ENCODE measurements around the gene PLA2G2F.

- TF ChIP-seq, protein P1, sequence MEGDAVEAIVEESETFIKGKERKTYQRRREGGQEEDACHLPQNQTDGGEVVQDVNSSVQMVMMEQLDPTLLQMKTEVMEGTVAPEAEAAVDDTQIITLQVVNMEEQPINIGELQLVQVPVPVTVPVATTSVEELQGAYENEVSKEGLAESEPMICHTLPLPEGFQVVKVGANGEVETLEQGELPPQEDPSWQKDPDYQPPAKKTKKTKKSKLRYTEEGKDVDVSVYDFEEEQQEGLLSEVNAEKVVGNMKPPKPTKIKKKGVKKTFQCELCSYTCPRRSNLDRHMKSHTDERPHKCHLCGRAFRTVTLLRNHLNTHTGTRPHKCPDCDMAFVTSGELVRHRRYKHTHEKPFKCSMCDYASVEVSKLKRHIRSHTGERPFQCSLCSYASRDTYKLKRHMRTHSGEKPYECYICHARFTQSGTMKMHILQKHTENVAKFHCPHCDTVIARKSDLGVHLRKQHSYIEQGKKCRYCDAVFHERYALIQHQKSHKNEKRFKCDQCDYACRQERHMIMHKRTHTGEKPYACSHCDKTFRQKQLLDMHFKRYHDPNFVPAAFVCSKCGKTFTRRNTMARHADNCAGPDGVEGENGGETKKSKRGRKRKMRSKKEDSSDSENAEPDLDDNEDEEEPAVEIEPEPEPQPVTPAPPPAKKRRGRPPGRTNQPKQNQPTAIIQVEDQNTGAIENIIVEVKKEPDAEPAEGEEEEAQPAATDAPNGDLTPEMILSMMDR (IDR thresholded peaks at IDR 0.05; ENCODE audit: poor library complexity) = no peak
- TF ChIP-seq EZH2 (IDR thresholded peaks at IDR 0.05; ENCODE audit: borderline replicate concordance) = no peak
Observed at GRCh38 chr1:20152599-20152930, 13.4 kb downstream of the PLA2G2F start.

Data from hepatocyte (in vitro differentiated cells).